DND-41 (cell line): ENCODE data around the gene PRDM15.

Experiments
- ATAC-seq: fragments of 200-7000 bp; cut with Tn5 transposase; 3 replicates; pipeline ENCODE4 v1.9.1; 2021; ENCODE audit warnings: low read depth; ENCODE audit not compliant: insufficient read depth
- DNase-seq: peaks from one replicate; pipeline ENCODE4 v3.0.0-alpha.2; 2020
- H2AFZ ChIP-seq: 2 replicates; pipeline ENCODE4 v1.6.0; 2012; ENCODE audit warnings: low read depth, low read length
- H3K27ac ChIP-seq: 2 replicates; pipeline ENCODE4 v1.5.1; 2012; ENCODE audit warnings: low read length, inconsistent platforms
- H3K27me3 ChIP-seq: fragments of 200-600 bp; sonication (generic); 2 replicates; pipeline ENCODE4 v1.6.0; 2012; ENCODE audit warnings: low read length, mild to moderate bottlenecking, inconsistent platforms; ENCODE audit not compliant: insufficient read depth, poor library complexity
- H3K36me3 ChIP-seq: 2 replicates; pipeline ENCODE4 v1.5.1; 2012; ENCODE audit warnings: low read length, inconsistent platforms; ENCODE audit not compliant: insufficient read depth
- H3K4me1 ChIP-seq: 2 replicates; pipeline ENCODE4 v1.5.1; 2012; ENCODE audit warnings: mild to moderate bottlenecking, low read length; ENCODE audit not compliant: insufficient read depth
- H3K4me2 ChIP-seq: 2 replicates; pipeline ENCODE4 v1.6.0; 2012; ENCODE audit warnings: mild to moderate bottlenecking, moderate library complexity, low read length, inconsistent platforms; ENCODE audit not compliant: insufficient read depth
- H3K4me3 ChIP-seq, 2 experiments: fragments of 200-600 bp in 1 of 2; shearing (Covaris generic) in 1 of 2; 2 replicates each; pipeline ENCODE4 v1.5.1; 2012 to 2016; ENCODE audit warnings: inconsistent platforms in 2 of 2, low read length in 2 of 2, mild to moderate bottlenecking in 2 of 2, low read depth in 1 of 2, moderate library complexity in 1 of 2
- H3K79me2 ChIP-seq: 2 replicates; pipeline ENCODE4 v1.6.0; 2012; ENCODE audit warnings: low read length, inconsistent platforms; ENCODE audit not compliant: insufficient read depth
- H3K9ac ChIP-seq: 2 replicates; pipeline ENCODE4 v1.6.0; 2012; ENCODE audit warnings: low read depth, mild to moderate bottlenecking, inconsistent platforms, low read length, moderate library complexity
- H3K9me3 ChIP-seq: 2 replicates; pipeline ENCODE4 v1.5.1; 2012; ENCODE audit warnings: low read length, moderate library complexity, mild to moderate bottlenecking, inconsistent platforms; ENCODE audit not compliant: insufficient read depth, severe bottlenecking
- H4K20me1 ChIP-seq: 2 replicates; pipeline ENCODE4 v1.6.0; 2012; ENCODE audit warnings: low read length; ENCODE audit not compliant: insufficient read depth
- CTCF ChIP-seq: IDR thresholded peaks from 2 replicates; pipeline ENCODE4 v1.5.1; 2012; ENCODE audit warnings: borderline replicate concordance, low read length, moderate library complexity, mild to moderate bottlenecking; ENCODE audit not compliant: poor library complexity, severe bottlenecking; ENCODE audit errors: extremely low read depth
- EZH2 ChIP-seq: IDR thresholded peaks from 3 replicates; pipeline ENCODE4 v1.6.1; 2012; ENCODE audit warnings: borderline replicate concordance, low read depth, mild to moderate bottlenecking, moderate library complexity, low read length, inconsistent platforms; ENCODE audit not compliant: severe bottlenecking

The PRDM15 gene

GRCh38 chr21:41902946-41903345 lies 23.8 kb upstream of the PRDM15 start:
- H3K79me2 ChIP-seq = no peaks in the 10 kb centered on the region
- peaks cover 16% of the 10 kb centered on the region; the same call in 1 of the 2 replicates for H3K36me3 ChIP-seq
- H3K9ac ChIP-seq = no peak overlapping the region
- ATAC-seq (no peak), DNase-seq (no peak)
- no peaks in the 10 kb centered on the region for H3K27me3 ChIP-seq
- H3K27ac ChIP-seq = no peak overlapping the region
- no peaks in the 10 kb centered on the region for H4K20me1 ChIP-seq
- no peak overlapping the region for H3K4me2 ChIP-seq
- peaks cover 20% of the 10 kb centered on the region for H3K4me1 ChIP-seq
- no peak overlapping the region for H2AFZ ChIP-seq
- no peaks in the 10 kb centered on the region for H3K9me3 ChIP-seq
- TF ChIP-seq EZH2 = no peak
- no peak for TF ChIP-seq CTCF
- no peak overlapping the region for H3K4me3 ChIP-seq

GRCh38 chr21:41901782-41902181 lies 22.6 kb upstream of the PRDM15 start:
- no peak for TF ChIP-seq EZH2
- Histone ChIP-seq H2AFZ (no peak overlapping the region), H3K27ac (no peak overlapping the region), H3K27me3 (no peaks in the 10 kb centered on the region), H4K20me1 (no peaks in the 10 kb centered on the region), H3K4me3 (no peak overlapping the region), H3K9me3 (no peaks in the 10 kb centered on the region), H3K36me3 (peaks cover 5% of the 10 kb centered on the region; the same call in 1 of the 2 replicates), H3K79me2 (no peaks in the 10 kb centered on the region), H3K9ac (no peak overlapping the region), H3K4me1 (peaks cover 20% of the 10 kb centered on the region), H3K4me2 (no peak overlapping the region)
- no peak for ATAC-seq
- no peak for DNase-seq

GRCh38 chr21:41901099-41901498 lies 22.0 kb upstream of the PRDM15 start:
- H3K36me3 ChIP-seq = 0 out of 2 replicates have a peak, but pooled peaks cover 4% of the 10 kb centered on the region
- no peaks in the 10 kb centered on the region for H3K27me3 ChIP-seq
- no peaks in the 10 kb centered on the region for H3K9me3 ChIP-seq
- no peaks in the 10 kb centered on the region for H3K79me2 ChIP-seq
- no peak overlapping the region for H3K4me3 ChIP-seq
- no peak overlapping the region for H3K4me2 ChIP-seq
- no peak overlapping the region for H3K9ac ChIP-seq
- H2AFZ ChIP-seq = no peak overlapping the region
- ATAC-seq (no peak), DNase-seq (no peak)
- no peaks in the 10 kb centered on the region for H4K20me1 ChIP-seq
- H3K27ac ChIP-seq = no peak overlapping the region
- peaks cover 20% of the 10 kb centered on the region for H3K4me1 ChIP-seq
- TF ChIP-seq CTCF = no peak
- no peak for TF ChIP-seq EZH2

- ATAC-seq = no peak
- no peak overlapping the region; the same call in 1 of the 2 replicates for H3K27ac ChIP-seq
- no peaks in the 10 kb centered on the region for H3K27me3 ChIP-seq
- H3K4me3 ChIP-seq = no peak overlapping the region
- H3K9me3 ChIP-seq = no peaks in the 10 kb centered on the region
- H4K20me1 ChIP-seq = no peaks in the 10 kb centered on the region
- H2AFZ ChIP-seq = no peak overlapping the region
- TF ChIP-seq EZH2 (no peak), CTCF (no peak)
- peaks cover 20% of the 10 kb centered on the region for H3K4me1 ChIP-seq
- no peak for DNase-seq
- no peak overlapping the region for H3K4me2 ChIP-seq
- H3K79me2 ChIP-seq = no peaks in the 10 kb centered on the region
- H3K36me3 ChIP-seq = 0 out of 2 replicates have a peak, but pooled peaks cover 4% of the 10 kb centered on the region
- H3K9ac ChIP-seq = no peak overlapping the region
Measured at GRCh38 chr21:41900401-41900800, 21.3 kb upstream of the PRDM15 start.
